Measurements from ENCODE around the gene MMAB.
"Not testable (repeated sequence)": the region's sequence is repeated elsewhere in the genome, so short reads cannot be mapped to it uniquely, and the experiment has no call there.

MMAB gene

DNA sequence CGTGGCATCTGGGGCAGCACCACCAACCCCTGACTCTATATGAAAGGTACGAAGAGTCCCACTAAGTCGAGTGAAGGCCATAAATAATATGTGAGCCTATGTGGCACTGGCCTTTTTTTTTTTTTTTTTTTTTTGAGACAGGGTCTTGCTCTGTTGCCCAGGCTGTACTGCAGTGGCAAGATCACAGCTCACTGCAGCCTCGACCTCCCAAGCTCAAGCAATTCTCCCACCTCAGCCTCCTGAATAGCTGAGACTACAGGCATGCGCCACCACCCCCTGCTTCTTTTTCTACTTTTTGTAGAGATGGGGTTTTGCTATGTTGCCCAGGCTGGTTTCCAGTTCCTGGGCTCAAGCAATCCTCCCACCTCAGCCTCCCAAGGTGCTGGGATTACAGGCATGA lies 28.8 kb upstream of the MMAB start:
- DNase-seq (ENCODE audit: low read depth) = not testable (repeated sequence)

DNA sequence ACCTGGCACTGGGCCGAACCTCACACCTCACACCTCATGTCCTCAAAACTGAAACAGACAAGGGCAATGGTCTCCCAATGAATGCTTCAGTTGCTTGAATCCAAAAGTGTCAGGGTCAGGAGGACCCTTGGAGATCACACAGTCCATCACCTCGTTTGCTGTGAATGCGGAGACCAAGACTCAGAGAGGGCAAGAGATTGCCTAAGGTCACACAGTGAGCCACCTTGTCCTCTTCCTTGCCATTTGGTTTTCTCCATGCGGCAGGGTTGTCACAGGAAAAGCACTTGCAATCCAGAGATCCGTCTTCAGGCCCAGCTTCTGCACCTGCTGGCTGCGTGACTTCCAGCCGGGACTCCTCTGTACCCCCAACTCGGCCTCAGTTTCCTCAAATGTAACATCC lies 28.3 kb upstream of the MMAB start:
- no peak for DNase-seq (ENCODE audit: low read depth)

DNA sequence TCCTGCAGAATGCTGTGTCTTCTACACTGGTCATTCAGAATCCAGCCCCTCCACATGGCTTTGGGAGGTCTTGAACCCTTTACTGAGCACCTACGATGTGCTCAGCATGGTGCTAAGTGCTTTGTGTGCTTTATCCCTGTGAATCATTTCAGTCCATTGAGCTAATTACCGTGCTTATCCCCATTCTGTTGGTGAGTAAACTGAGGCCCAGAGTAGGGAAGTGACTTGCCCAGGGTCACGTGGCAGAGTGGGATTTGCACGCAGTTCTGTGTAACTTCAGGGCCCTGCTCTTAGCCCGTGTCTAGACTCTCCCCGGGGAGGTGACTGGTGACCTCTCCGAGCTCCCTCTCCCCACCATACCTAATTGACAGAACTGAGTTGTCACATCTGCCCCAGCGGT lies 27.7 kb upstream of the MMAB start:
- no peak for DNase-seq (ENCODE audit: low read depth)

DNA sequence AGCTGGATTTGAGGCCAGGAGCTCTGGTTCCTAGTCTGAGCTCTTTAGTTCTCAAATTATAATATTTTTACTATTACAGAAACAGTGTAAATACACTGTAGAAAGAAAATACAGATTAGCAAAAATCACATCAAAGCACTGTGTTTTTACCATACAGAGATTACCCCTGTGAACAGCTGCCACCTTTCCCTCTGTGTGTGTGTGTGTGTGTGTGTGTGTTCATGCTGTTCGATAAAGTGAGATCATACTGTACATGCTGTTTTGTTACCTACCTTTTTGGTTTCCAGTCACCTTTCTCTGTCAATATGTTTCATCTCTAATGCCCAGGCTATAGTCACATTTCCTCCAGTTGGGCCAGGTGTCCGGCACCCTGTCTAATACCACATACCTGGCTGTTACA lies 27.2 kb upstream of the MMAB start:
- DNase-seq (ENCODE audit: low read depth) = no peak

DNA sequence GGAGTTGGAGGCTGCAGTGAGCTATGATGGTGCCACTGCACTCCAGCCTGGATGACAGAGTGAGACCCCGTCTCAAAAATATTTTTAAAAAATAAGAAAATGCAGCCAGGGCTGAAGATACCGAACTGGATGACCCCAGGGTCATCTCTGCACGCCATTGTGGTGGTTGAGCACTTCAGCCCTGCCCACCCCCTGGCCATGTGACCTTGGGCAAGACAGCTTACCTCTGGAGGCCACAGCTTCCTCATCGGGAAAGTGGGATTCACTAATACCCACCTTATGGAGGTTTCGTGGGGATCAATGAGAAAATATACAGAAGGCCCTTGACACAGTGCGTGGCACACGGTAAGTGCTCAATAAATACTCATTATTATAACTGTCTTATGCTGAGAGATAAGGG lies 25.8 kb upstream of the MMAB start:
- DNase-seq (ENCODE audit: low read depth) = no peak

DNA sequence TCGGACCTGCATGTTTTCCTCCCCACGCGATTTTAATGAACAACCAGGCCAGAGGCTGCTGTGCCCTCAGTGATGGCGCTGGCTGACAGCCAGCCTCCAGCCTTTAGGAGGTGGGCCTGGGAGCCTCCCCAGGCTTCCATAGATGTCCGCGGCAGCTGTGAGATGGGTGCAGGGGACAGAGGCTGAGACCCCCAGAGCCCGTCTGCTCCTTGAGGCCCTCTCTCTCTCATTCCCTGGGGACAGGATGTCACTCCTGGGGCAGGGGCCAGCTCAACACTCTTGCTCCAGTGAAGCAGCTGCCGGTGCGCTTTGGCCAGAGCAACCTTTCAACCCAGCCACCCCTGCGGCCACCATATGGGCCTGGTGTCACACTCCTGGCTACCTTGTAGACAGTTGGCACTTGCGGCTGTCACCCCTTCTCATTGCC lies 25.1 kb upstream of the MMAB start:
- DNase-seq (ENCODE audit: low read depth) = no peak

DNA sequence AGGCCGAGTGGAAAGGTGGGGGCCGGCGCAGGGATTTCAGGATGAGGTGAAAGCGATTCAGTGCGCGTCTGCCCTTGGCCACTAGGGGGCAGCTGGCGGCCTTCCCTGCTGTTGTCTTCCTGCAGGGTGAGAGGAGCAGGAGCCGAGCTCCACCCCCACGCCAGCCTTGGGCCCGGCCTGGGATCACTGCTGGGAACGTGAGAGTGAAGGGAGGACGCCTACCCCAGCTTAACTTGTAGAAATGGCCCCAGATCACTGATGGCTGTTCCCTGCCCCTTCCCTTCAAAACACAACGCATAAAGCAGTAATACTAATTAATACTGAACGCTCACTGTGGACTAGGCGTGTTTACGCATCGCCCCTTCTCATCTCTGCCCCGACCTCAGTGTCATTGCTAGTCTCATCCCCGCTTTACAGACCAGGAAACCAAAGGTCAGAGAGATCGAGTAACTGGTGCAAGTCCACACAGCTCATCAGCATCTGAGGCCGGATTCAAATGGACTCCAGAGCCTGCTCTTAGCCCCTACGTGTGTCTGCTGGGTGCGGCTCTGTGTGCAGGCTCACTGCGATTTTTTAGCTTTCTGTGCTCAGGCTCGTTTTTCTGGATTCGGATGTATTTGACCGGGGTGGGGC lies 24.6 kb upstream of the MMAB start:
- peak; percentile 43 for DNase-seq (ENCODE audit: low read depth)

DNA sequence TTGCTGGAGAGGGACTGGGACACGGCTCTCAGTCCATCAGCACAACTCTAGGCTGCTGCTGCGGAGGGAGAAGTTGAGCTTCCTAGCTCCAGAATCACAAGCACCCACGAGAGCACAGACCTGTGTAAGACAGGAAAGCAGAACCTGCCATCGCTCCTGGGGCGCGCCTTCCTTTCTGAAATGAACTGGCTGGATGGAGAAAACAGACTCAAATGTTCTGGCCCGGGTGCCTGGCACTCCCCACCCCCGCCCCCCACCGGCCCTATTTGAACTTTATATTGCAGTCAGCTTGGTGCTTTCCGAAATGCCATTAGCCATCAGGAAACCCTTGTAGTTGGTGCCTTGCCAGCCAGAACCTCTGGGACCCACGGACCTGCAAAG lies 24.1 kb upstream of the MMAB start:
- DNase-seq (ENCODE audit: low read depth) = no peak

DNA sequence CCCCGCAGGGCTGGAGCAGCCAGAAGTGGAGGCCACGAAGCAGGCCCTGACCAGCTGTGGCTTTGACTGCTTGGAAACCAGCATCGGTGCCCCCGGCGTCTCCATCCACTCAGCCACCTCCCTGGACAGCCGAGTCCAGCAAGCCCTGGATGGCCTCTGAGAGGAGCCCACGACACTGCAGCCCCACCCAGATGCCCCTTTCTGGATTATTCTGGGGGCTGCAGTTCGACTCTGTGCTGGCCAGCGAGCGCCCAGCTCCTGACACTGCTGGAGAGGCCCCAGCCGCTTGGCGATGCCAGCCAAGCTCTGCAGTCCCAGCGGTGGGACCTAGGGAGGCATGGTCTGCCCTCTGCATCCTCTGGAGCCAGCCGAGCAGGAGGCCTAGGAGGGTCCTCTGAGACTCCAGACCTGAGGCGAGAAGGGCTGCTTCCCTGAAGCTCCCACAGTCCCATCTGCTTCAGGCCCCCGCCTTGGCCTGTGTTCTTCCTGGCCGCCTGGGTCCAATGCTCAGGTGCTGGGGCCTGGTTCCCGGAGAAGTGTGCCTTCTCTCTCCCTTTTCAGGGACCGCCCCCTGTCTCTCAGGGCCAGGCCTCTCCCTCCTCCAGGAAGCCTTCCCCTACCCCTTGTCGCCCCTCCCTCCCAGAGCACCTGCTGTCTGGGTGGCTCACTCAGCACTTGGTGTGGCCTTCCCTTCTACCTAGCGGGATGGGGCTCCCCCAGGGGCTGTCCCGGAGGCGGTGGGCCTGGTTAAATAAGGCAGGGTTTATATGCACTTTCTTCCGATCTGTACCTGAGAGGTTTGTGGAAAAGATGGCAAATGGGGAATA lies 23.3 kb upstream of the MMAB start:
- no peak for DNase-seq (ENCODE audit: low read depth)

DNA sequence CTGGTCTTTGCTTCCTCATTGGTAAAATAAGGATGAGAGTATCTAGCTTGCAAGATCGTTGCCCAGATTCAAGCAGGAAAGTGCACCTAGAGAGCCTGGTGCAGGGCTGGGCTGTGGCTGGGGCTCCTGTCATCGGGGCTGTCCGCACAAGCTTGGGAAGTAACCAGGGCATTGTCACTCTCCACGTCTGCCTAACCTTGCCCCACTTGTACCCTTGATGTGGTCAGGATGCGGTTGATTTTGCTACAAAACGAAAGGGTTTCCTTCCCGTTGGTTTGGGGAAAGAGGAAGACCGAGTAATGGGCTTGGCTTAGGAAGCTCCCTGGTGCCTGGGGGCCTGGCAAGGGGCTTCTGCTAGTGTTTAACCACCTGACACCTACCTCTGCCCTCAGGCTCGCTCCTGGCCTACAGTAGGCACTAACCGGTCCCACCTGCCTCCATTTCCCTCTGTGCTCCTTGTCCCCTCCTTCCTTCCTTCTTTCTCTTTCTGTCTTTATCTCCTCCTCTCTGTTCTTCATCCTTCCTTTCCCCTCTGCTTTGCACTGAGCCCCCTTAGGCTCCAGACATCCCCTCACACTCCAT lies 22.1 kb upstream of the MMAB start:
- DNase-seq (ENCODE audit: low read depth) = no peak

DNA sequence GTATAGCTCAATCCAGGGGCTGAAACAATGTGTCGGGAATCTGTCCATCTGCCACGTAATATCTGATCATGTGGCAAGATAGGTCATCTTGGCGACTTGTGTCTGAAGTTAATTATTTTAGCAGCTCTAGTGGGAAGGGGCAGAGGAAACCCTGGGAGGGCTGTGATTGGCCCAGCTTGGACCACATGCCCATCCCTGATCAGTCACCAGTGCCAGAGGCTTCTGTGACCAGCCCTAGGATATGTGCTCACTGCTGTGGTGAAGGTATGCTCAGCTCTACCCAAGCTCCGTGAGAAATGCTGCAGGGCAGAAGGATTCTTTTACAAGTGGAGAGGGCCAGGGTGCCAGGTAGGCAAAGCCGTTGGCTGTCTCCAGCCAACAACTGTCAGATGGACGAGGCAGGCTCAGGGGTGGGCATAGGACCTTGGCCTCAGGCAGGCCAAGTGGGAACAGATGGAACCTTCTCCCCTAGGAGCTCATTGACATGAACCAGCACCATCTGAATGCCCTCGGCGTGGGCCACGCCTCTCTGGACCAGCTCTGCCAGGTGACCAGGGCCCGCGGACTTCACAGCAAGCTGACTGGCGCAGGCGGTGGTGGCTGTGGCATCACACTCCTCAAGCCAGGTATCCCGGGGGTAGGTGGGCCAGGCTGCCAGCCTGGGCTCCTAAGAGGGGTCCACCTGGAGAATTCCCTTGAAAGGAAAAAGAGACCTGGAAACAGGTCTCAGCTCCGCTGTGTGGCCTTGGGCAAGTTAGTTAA lies 21.4 kb upstream of the MMAB start:
- DNase-seq (ENCODE audit: low read depth) = no peak

DNA sequence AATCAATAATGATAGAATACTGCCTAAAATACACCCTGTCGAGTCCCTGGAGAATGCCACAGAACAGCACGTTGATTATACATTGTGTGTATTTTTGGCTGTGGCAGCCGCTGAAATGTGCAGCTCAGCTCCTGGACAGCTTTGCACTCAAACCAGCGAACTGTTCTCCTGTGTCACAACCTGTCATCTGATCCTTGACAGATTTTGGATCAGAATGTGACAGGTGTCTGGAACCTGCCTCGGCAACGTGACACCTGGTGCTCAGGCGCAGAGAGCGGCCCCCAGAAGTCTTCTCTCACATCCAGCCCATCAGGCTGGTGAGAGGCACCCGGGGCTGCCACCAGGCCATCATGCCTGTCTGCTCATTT lies 19.6 kb upstream of the MMAB start:
- DNase-seq (ENCODE audit: low read depth) = no peak

DNA sequence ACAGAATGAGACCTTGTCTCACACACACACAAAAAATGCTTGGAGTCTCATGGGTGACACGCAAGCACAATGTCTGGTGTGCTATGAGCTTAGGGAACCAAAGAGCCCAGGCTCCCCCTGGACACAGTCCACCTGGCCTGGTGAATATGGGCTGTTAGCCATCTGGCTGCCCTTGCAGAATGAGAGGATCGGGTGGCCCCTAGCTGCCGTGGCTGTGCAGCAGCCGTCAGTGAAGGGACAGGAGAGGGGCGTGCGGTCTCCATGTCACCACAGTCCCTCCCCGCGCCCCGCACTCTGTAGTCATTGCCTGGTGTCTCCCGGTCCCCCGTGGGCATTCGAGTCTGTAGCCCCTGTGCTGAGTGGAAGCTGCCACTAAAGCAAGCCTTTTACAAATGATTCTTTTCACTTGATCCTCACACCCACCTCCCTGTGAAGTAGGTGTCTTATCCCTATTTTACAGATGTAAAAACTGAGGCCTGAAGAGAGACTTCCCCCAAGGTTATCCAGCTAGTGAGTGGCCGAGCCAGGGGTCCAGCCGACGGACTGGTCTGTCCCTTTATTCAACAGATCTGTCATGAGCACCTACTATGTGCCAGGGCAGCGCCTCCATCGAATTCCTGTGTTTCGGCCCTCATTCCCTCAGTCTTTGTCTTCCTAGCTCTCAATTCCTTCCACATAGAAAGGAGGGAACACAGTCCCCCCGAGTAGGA lies 19.0 kb upstream of the MMAB start:
- no peak for DNase-seq (ENCODE audit: low read depth)

DNA sequence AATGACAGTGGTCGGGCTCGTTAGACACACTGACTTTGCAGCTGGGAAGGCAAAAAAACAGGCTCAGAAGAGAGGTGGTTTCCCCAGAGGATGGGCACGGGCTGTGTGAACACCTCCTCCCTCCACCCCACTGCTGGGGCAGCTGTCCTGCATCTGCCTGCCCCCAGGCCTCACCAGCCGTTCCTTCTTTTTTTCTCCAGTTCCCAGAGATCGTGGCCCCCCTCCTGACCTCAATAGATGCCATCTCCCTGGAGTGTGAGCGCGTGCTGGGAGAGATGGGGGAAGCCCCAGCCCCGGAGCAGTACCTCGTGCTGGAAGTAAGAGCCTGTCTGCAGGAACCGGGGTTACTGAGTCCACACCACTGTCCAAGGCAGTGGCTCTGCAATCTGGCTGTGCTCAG lies 17.7 kb upstream of the MMAB start:
- DNase-seq (ENCODE audit: low read depth) = no peak

DNA sequence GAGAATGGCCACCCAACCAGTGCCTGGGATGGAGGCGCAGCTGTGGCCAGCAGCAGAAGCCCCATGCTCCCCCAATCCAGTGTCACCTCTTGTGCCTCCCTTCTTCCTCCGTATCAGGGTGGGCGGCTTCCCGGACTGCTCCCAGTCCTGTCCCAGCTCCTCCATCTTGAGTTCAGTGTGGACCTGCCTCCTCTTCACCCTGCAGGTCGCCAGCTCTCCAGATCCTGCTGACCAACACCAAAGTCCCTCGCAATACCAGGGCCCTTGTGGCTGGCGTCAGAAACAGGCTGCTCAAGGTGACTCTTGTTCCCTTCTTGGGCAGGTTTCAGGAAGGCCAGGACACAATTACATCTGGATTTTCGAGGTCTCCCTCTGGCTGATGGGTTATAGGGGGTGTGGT lies 17.3 kb upstream of the MMAB start:
- DNase-seq (ENCODE audit: low read depth) = no peak

DNA sequence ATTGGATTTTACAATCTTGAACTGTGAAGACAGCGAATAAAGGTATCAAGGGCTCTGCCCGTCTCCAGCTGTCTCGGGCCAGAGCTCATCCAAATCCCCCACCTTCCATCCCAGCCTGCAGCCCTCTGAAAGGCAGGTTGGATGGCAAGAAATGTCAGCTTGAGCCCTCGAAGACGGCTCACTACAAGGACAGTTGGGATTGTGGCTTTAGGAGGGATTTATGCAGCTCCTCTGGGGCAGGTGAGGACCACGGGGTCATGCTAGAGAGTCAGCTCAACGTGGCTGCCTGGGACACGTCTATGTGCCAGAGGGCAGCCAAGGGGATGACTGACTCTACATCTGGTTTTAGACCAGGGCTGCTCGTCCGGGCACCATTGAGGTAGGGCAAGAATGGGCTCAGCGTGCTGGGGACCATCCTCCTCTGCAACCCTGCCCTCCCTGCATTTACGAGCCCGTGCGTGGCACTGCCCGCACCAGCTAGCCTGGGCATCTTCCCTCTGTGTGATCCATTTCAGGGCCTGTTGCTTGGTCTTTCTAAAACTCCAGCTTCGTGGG lies 16.5 kb upstream of the MMAB start:
- DNase-seq (ENCODE audit: low read depth) = no peak

DNA sequence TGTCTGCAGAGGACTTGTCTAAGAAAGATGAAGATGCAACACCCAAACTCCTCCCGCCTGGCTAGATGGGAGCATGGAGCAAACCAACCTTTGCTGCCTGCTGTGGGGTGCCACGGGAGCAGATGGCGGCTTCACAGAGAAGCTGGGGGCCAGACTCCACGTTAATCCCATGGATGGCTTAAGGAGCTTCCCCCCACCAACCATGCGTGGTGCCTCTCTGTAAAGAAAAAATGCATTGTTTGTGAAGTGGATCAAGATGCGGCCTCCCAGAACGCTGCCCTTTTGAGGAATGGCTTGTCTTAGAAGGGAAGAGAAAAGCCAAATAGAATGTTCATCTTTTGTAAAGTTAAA lies 15.9 kb upstream of the MMAB start:
- no peak for DNase-seq (ENCODE audit: low read depth)

DNA sequence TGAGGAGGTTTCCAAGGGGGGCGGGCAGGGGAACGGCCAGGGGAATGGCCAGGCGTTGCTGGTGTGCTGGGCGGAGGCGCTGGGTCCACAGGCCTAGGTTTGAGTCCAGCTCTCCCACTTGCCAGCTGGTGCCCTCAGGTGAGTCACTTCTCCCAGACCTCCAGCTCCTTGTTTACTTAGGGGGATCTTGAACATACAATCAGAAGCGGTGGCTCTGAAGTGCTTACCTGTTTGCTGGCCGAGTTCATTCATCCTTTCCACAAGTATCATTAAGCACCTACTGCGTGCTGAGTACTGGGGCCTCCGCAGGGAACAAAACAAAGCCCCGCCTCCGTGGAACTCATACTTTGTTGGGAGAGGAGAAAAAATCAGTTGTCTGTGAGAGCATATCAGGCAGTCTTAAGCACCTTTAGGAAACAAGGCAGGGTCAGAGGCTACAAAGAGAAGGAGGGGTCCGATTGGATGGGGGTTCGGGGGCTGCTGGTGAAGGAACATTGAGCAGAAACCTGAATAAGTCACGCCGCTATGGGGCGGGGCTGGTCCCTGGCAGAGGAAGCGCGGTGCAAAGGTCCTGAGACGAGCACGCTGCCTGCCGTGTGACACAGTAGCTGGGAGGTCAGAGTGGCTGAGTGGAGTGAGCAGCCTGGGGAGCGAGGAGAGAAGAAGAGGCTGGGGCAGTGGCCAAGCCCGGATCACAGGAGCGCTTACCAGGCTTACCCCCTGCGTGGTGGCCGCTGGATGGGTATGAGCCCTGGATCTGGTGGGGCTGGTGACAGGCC lies 15.3 kb upstream of the MMAB start:
- DNase-seq (ENCODE audit: low read depth) = no peak

DNA sequence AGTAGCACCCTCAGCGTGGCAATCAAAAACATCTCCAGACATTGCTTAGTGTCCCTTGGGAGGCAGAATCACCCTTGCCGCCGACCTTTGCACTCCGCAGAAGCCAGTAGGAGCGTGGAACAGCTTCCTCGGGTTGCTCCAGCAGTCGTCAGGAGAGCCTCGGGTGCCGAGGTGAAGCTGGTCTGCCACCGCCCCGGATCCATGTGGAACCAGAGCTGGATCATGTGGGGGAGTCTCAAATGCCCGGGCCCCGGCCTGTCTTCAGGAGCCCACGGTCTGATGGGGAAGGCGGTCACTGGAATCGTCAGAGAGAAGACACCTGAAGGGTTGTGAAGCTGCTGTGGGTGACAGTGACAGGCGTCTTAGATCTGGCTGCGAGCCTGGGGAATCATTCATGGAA lies 14.6 kb upstream of the MMAB start:
- DNase-seq (ENCODE audit: low read depth) = no peak

DNA sequence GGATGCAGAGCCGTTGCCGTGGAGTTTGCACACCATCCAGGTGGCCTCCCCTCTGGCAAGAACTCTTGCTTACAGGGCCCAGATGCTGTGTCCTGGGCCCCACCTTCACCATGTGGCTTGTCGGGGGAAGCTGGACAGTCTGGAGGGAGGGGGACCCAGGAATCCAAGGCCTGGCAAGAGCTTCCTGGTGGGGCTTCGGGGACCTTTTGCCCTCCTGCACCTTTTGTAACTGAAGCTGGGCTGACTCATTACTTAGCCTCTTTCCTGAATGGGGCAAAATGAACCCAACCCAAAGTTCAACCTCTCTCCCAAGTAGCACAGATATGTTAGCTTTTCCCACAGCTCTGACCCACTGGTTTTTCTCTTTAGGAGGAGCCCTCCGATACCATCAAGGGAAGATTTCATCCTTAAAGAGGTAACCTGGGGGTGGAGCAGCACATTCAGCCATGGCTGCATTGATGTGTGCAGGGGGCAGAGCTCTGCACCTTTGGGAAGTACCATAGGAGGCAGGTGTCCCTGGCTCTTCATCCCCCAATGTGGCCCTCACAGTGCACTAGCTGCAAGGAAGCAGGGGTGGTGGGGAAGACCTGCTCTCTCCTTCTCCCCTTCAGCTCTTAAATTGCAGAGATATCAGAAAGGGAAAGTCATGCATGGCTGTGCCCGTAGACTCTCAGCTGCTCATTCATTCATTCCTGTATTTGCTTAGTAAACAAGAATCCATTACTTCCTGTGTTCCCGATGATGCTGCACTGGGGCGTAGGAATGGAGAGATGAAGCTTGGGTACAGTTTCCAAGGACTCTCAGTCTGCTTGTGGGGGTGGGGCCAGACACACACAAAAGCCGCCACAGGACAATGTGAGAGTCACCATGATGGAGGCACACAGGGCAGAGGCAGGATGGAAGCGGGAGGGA lies 13.3 kb upstream of the MMAB start:
- DNase-seq (ENCODE audit: low read depth) = no peak

Data from T follicular helper cell (primary cell).